GM18502 (cell line): ENCODE data around the gene PUM2.
"Not testable (repeated sequence)": the region's sequence is repeated elsewhere in the genome, so short reads cannot be mapped to it uniquely, and the experiment has no call there.

Experiments
- ATAC-seq: cut with Tn5 transposase; IDR thresholded peaks from one replicate; pipeline ENCODE4 v1.9.1; 2021; ENCODE audit warnings: mild to moderate bottlenecking; ENCODE audit not compliant: unreplicated experiment, poor library complexity

The PUM2 gene

GRCh38 chr2:20240291-20240690 lies 110.4 kb downstream of the PUM2 start:
- ATAC-seq = not testable (repeated sequence)

- ATAC-seq = no peak
These were observed 114.1 kb downstream of the PUM2 start for GRCh38 chr2:20236496-20236895.

- no peak for ATAC-seq
These were observed 114.9 kb downstream of the PUM2 start for GRCh38 chr2:20235655-20236305.

DNA sequence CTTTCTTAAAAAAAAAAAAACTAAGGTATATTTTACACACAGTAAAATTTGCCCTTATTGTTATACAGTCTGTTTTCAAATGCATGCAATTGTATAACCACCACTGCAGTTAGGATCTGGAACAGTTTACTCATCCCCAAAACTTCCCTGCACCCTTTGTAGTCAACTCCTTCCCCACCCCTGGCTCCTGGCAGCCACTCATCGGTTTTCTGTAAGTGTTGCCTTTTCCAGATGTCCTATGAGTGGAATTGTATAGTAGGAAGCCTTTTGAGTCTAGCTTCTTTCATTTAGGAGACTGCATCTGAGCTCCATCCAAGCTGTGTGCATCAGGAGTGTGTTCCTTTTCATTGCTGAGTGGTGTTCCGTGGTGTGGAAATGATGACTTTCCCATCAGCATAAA lies 116.0 kb downstream of the PUM2 start:
- ATAC-seq = not testable (repeated sequence)

GRCh38 chr2:20232837-20233207 lies 117.8 kb downstream of the PUM2 start:
- no peak for ATAC-seq

GRCh38 chr2:20231598-20232026 lies 119.0 kb downstream of the PUM2 start:
- no peak for ATAC-seq

DNA sequence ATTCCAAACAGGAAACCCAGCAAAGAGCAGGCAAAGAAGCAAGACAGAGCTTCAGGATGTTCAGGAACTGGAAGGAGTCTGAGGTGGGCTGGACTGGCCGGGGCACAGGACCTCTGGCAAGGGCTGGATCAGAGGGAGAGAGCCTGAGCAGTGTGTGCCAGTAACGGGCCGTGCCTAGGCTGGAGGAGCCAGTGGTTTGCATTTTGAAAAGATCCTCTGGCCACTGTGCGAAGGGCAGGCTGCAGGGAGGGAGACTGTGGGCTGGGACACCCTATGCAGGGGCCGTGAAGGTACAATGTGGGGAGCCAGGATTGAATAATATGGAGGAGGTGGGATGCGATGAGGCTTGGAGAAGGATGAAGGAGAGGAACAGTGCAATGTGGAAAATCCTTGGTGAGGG lies 119.5 kb downstream of the PUM2 start:
- ATAC-seq = no peak

GRCh38 chr2:20230114-20230425 lies 120.6 kb downstream of the PUM2 start:
- ATAC-seq = no peak

DNA sequence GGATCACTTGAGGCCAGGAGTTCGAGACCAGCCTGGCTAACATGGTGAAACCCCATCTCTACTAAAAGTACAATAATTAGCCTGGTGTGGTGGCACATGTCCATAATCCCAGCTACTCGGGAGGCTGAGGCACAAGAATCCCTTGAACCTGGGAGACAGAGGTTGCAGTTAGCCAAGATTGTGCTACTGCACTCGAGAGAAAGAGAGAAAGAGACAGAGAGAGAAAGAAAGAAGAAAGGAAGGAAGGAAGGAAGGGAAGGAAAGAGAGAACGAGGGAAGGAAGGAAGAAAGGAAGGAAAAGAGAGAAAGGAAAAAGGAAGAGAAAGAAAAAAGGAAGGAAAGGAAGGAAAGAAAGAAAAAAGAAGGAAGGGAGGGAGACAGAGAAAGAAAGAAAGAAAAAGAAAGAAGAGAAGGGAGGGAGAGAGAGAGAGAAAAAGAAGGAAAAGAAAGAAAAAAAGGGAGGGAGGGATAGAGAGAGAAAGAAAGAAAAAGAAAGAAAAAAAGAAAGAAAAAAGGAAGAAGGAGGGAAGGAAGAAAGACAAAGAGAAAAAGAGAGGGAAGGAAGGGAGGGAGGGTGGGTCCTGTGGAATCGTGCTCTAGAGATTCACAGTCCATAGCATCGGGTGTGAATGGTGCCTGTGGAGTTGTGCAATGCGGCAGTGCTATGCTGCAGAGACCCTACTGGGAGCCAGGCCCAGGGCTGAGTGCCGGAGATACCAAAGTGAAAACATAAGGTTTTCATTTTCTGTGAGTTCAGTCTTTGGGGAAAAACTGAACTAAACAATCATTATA lies 121.1 kb downstream of the PUM2 start:
- no peak for ATAC-seq

DNA sequence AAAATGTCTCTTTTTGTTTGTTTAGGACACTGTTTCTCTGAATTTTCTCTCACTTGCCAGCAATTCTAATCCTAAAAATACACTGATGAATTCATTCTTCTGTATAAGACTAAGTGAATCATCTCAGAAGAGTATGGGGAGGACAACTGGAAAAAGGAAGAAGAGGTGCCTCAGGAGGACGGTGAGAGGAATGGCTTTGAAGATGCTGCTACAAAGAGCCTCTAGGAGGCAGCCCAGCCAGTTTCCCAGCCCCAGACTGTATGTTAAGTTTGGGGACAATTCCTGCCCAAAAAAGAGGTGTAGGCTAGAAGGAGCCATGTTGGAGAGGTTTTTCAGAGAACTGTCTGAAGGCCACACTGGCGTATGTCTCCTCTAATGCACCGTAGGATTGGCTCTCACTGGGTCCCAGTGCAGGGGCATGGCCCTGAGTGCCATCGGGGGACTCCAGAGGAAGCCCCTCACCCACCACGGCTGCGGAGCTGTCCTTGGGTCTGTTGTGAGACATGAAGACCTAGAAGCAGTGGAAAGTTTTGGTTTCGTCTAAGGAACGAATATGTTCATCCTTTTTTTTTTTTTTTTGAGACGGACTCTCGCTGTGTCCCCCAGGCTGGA lies 122.6 kb downstream of the PUM2 start:
- ATAC-seq = no peak

DNA sequence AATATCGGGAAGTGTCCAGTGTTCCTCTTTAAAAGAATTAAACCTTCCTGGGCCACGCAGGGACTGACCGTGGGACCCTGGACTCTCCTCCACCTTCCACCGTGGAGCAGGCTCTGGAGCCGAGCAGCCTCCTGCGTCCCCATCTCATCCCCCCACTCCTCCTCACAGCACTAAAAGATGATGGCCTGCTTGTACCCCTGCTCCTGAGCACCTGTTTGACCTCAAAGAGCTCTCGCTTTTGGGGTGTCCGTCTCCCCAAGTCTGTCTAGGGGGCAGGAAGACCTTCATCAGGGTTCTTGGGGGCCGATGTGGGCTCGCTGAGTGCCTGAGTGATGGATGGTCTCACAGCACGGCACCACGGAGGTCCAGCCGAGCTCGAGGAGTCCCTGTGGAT lies 124.5 kb downstream of the PUM2 start:
- ATAC-seq = no peak

GRCh38 chr2:20225294-20226151 lies 125.1 kb downstream of the PUM2 start:
- peak; percentile 66 for ATAC-seq

DNA sequence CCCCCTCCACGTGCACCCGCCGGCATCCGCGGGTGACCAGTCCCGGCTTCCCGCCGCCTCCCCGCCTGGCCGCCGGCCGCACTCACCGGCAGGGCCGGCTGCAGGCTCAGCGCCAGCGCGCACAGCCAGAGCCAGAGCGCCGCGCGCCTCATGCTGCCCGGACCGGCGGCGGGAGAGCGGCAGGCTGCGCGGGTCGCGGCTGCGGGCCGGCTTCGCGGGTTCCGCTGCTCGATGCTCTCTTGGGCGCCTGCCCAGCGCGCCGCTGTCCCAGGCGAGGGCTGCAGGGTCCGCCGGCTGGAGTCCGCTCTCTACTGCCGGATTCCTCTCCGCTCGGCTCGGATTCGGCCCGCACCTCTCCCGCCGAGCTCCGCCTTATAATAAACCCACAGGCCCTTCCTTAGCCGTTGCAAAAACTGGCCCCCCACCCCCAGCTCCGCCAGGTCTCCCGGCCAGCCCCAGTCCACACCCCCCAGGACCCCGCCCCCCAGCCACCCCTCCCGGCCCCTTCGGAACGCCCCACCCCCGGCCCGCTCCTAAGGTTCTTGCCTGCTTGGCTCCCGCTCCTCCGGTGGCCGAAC lies 125.8 kb downstream of the PUM2 start, which contains the start of gene SDC1:
Gene SDC1 (minus strand): TSS at position 415 of the 578 bp plus-strand sequence. CDS start 263 bp downstream, at position 152.
- peak; percentile 26 for ATAC-seq

DNA sequence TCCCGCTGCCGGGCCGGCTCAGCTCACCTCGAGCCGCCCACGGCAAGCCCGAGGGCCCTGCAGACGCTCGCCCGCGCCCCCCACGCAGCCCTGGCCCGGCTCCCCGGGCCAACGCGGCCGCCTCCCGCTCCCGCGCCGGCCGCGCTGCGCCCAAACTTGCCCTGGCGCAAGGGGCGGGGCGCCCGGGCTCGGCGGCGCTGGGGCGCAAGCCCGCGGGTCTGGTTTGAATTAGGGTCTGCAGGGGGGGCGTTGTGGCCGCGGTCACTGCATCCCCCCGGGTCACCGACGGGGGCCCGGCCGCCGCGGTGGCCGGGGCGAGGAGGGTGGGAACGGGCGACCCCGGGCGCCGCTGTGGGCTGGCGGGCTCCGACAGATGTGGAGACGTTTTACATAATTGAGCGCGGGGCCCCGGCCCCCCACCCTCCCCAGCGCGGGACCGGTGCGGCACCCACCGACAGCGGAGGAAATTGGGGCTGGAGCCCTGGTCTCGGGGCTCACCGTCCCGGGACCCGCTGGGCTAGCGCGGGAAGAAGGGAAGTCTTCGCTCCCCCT lies 126.4 kb downstream of the PUM2 start:
- peak; percentile 27 for ATAC-seq

- peak; percentile 22 for ATAC-seq
These were observed 127.1 kb downstream of the PUM2 start for GRCh38 chr2:20223407-20224163.

DNA sequence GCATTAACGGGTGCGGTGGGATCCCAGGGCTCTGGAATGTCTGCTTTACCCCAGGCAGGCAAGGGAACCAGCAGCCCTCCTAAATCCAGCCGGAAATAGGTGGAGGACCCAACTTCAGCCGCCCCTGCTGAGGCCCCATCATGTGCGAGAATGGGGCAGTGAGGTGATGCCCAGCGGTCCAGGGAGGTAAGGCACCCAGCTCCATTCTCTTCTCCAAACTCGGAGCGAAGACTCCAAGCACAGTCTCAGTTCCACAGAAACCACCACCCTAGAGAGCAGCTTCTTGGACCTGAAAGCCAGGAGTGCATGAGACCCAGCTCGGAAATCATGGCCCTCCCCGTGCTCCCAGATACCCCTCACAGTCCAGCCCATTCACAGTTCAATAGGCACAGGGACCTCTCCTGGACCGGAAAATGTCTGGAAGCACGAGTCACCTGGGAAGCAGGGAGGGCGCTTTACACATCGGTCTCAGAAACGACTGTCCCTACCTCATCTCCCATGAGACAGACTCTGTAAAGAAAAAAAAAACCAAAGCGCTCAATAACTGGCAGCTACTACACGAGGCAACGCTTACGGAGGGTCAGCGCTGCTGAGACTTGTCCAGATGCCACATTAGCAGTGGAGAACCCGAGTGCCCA lies 127.8 kb downstream of the PUM2 start:
- ATAC-seq = peak; percentile 1

DNA sequence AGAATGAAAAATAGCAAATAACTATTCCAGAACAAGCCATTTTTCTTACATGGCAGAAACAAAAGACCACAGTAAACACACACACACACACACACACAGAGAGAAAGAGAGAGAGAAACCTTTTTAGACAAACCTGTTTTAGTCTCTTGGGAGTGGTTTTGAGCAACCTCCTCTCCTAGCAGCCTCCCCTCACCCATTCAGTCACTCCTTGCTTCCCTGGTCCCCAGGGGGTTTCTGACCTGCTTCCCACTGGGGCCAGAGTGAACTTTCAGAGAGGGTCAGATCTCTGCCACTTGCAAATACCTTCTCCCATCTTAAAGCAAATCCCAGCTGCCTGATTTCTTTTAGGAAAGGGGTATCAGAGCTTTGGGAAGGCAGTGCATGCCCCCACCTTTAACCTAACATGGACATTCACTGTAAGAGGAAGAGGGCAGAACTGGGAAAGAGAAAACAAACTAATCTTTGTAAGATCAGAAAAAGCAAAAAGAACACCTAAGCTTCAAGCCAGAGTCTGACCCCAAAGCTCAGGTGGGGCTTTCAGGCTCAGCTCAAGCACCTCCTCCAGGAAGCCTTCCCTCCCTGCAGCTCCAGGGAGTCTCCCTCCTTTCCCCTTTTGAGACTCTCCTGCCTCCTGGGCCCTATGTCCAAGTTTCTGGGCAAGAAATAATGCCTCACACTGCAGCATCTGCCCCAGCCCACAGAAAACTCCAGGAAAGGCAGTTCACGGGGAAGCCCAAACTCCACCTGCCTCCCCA lies 128.5 kb downstream of the PUM2 start:
- no peak for ATAC-seq

DNA sequence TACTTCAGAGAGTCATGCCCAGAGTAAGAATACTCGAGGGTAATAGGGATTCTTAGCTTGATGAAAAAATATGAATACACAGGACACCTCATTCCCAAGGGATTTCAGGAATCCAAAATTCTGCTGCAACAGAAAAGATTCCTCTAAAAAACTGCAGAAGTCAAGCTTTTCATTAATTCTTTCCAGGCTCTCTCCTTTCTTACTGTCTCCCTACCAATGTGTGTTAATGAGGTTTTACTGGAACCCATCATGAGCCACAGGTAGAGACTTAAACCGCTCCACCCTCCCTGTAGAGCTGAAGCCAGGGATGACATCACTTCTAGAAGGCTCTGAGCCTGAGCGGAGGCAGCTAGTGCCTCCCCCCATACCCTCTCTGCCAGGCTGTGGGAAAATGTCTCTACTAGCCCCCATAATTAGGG lies 129.1 kb downstream of the PUM2 start:
- no peak for ATAC-seq
